Measurements from ENCODE around the gene GPC6.

Gene GPC6

DNA sequence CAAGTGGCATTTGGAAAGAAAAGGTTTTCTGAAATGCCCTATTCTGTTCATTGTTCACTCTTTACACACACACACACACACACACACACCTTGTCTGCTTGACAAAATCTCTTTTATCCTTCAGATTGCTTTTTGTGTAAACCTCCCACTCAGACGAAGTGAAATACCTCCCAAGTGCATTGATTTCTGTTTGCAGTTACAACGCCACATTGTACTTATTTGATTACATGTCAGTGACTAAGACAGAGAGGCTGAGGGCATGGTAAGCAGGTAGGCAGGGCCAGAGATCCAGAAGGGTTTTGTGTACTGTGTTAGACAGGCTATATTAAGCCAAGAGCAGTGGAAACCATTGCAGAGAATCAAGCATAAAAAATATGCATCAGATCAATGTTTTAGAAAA lies 561.8 kb downstream of the GPC6 start:
- Histone ChIP-seq H3K36me3 (ENCODE audit: control insufficient read depth in 1 of 2, insufficient read depth in 2 of 2, low read length in 2 of 2) (no peaks in the 10 kb centered on the region), H3K9me3 (ENCODE audit: control insufficient read depth in 1 of 2, low read length in 2 of 2) (no peaks in the 10 kb centered on the region), H3K27ac (ENCODE audit: low read length) (no peak overlapping the region), H3K27me3 (ENCODE audit: low read depth, low read length) (no peaks in the 10 kb centered on the region), H3K4me1 (ENCODE audit: control insufficient read depth in 1 of 2, insufficient read depth in 2 of 2, low read length in 2 of 2) (no peaks in the 10 kb centered on the region), H3K4me3 (ENCODE audit: low read depth in 1 of 2, low read length in 2 of 2) (no peak overlapping the region)

DNA sequence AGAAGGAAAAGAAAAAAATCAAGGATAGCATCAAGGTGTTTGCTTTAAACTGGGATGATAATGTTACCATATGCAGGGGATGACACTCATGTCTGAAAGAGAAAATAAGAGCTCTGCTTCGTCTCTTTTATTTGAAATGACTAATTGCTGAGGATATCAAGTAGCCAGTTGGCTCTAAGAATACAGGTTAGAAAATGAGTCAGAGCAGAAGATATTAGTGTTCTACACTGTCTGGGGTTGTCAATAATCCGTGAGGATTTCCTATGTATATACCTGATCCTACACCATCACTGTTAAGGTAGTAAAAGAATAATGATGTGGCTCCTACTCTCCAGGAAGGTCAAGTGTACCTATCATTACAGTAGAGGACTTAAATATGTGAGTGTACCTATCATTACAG lies 562.5 kb downstream of the GPC6 start:
- no peak overlapping the region for H3K27ac ChIP-seq (ENCODE audit: low read length)
- no peaks in the 10 kb centered on the region for H3K27me3 ChIP-seq (ENCODE audit: low read depth, low read length)
- no peaks in the 10 kb centered on the region for H3K9me3 ChIP-seq (ENCODE audit: control insufficient read depth in 1 of 2, low read length in 2 of 2)
- no peaks in the 10 kb centered on the region for H3K36me3 ChIP-seq (ENCODE audit: control insufficient read depth in 1 of 2, insufficient read depth in 2 of 2, low read length in 2 of 2)
- H3K4me1 ChIP-seq (ENCODE audit: control insufficient read depth in 1 of 2, insufficient read depth in 2 of 2, low read length in 2 of 2), result no peaks in the 10 kb centered on the region
- H3K4me3 ChIP-seq (ENCODE audit: low read depth in 1 of 2, low read length in 2 of 2), result no peak overlapping the region

DNA sequence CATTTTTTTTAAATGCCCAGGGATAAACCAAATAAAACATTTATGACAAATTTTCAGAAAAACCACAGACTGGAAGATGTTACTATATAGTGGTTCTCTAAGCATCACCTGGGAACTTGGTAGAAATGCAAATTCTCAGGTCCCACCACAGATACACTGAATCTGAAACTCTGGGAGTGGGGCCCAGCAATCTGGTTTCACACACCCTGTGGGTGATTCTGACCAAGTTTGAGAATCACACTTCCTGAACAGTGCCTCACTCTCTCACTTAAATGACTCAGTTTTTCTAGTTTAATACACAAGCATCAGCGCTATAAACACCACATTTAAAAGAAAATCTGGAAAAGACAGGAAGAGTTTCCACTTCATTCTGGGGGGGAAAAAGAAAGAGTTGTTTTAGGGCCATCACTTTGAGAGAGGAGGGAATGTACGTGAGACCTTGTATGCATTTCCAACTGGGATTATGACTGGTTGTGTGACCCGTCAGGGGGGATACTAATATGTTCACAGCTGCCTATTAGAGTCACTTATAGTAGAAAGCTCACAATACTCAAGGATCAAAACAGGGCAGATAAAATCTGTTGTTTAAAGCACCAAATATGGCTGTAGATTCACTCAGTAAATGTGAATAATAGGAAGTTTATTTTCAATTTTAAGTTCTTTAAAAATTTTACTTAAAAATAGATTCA lies 567.7 kb downstream of the GPC6 start:
- Histone ChIP-seq H3K27ac (ENCODE audit: low read length) (no peak overlapping the region), H3K4me3 (ENCODE audit: low read depth in 1 of 2, low read length in 2 of 2) (no peak overlapping the region), H3K9me3 (ENCODE audit: control insufficient read depth in 1 of 2, low read length in 2 of 2) (no peaks in the 10 kb centered on the region), H3K27me3 (ENCODE audit: low read depth, low read length) (no peaks in the 10 kb centered on the region), H3K4me1 (ENCODE audit: control insufficient read depth in 1 of 2, insufficient read depth in 2 of 2, low read length in 2 of 2) (no peaks in the 10 kb centered on the region), H3K36me3 (ENCODE audit: control insufficient read depth in 1 of 2, insufficient read depth in 2 of 2, low read length in 2 of 2) (no peaks in the 10 kb centered on the region)

DNA sequence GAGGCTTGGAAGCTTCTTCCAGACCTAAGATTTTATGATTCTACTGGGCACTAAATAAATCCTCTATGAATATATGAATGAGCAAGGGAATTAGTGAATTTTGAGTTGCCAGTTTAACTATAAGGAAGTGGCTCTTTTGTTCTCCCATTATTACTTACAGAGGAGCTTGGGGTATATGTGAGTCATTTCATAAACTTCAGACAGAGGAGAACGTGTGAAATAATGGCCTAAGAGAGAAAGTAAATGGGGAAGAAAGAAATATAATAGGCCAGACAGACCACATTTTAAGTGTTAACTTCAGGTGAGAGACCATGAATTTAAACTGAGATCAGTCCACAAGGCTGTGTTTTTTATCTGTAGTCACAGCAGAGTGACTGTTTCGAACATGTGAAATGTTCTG lies 570.9 kb downstream of the GPC6 start:
- no peak overlapping the region for H3K4me3 ChIP-seq (ENCODE audit: low read depth in 1 of 2, low read length in 2 of 2)
- no peaks in the 10 kb centered on the region for H3K4me1 ChIP-seq (ENCODE audit: control insufficient read depth in 1 of 2, insufficient read depth in 2 of 2, low read length in 2 of 2)
- H3K27ac ChIP-seq (ENCODE audit: low read length), result no peak overlapping the region
- no peaks in the 10 kb centered on the region for H3K9me3 ChIP-seq (ENCODE audit: control insufficient read depth in 1 of 2, low read length in 2 of 2)
- H3K27me3 ChIP-seq (ENCODE audit: low read depth, low read length), result no peaks in the 10 kb centered on the region
- H3K36me3 ChIP-seq (ENCODE audit: control insufficient read depth in 1 of 2, insufficient read depth in 2 of 2, low read length in 2 of 2), result no peaks in the 10 kb centered on the region

DNA sequence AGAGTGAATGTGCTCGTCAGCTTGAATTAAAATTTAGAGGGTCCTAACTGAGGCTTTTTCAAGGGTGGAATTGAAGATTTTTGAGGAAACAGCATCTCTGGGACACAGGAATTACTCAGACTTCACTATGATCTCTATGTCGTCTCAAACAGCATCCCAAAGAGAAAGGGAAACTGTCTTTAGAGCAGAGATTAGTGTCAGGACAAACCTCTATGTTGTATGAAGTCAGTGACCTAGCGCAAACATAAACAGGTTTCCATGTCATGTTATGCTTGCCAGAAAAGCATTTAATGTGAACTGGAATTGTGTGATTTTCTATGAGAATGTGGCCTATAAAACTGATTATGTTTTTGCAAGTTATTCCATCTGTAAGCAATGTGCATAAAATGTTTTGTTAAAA lies 573.7 kb downstream of the GPC6 start:
- Histone ChIP-seq H3K27me3 (ENCODE audit: low read depth, low read length) (no peaks in the 10 kb centered on the region), H3K36me3 (ENCODE audit: control insufficient read depth in 1 of 2, insufficient read depth in 2 of 2, low read length in 2 of 2) (no peaks in the 10 kb centered on the region), H3K9me3 (ENCODE audit: control insufficient read depth in 1 of 2, low read length in 2 of 2) (no peaks in the 10 kb centered on the region), H3K27ac (ENCODE audit: low read length) (no peak overlapping the region), H3K4me1 (ENCODE audit: control insufficient read depth in 1 of 2, insufficient read depth in 2 of 2, low read length in 2 of 2) (no peaks in the 10 kb centered on the region), H3K4me3 (ENCODE audit: low read depth in 1 of 2, low read length in 2 of 2) (no peak overlapping the region)

DNA sequence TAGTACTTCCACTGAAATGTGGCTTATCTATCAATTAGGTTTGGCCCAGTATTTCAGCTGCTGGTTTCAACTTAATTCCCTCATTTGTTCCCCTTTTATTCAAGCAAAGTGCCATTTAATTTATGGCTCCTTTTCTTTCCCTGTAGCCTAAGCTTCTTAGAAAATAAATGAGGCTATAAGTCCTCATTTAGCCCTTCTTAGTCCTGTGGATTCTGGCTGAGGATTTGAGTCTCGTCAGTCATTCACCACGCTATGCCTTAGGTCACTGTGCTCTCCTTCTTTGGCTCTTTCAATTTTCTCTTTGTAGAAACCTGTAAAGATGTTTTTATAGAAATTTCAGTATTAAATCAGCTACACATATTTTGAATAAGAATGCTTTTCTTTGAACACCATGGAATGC lies 579.1 kb downstream of the GPC6 start:
- H3K9me3 ChIP-seq (ENCODE audit: control insufficient read depth in 1 of 2, low read length in 2 of 2), result no peaks in the 10 kb centered on the region
- no peaks in the 10 kb centered on the region for H3K36me3 ChIP-seq (ENCODE audit: control insufficient read depth in 1 of 2, insufficient read depth in 2 of 2, low read length in 2 of 2)
- H3K27ac ChIP-seq (ENCODE audit: low read length), result no peak overlapping the region
- no peaks in the 10 kb centered on the region for H3K4me1 ChIP-seq (ENCODE audit: control insufficient read depth in 1 of 2, insufficient read depth in 2 of 2, low read length in 2 of 2)
- no peak overlapping the region for H3K4me3 ChIP-seq (ENCODE audit: low read depth in 1 of 2, low read length in 2 of 2)
- H3K27me3 ChIP-seq (ENCODE audit: low read depth, low read length), result no peaks in the 10 kb centered on the region

DNA sequence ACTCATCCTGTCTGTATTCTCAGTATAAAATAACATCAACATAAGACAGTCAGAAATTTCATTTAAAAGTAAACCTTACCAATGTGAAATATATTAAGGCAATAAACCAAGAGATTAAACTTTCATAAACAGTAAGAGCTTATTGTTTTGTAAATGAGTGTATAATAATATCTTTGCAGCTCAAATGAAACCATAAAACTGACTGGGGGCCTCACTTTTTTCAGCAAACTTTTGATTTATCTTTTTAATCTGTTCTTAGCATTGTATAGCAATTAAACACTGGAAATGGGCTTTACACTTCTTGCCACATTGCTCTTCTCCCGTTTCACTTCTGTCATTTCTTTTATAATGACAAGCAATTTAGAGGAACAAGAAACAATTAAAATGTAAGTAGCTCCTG lies 580.3 kb downstream of the GPC6 start:
- H3K27ac ChIP-seq (ENCODE audit: low read length), result no peak overlapping the region
- no peaks in the 10 kb centered on the region for H3K9me3 ChIP-seq (ENCODE audit: control insufficient read depth in 1 of 2, low read length in 2 of 2)
- no peaks in the 10 kb centered on the region for H3K4me1 ChIP-seq (ENCODE audit: control insufficient read depth in 1 of 2, insufficient read depth in 2 of 2, low read length in 2 of 2)
- no peaks in the 10 kb centered on the region for H3K36me3 ChIP-seq (ENCODE audit: control insufficient read depth in 1 of 2, insufficient read depth in 2 of 2, low read length in 2 of 2)
- H3K27me3 ChIP-seq (ENCODE audit: low read depth, low read length), result no peaks in the 10 kb centered on the region
- no peak overlapping the region for H3K4me3 ChIP-seq (ENCODE audit: low read depth in 1 of 2, low read length in 2 of 2)

DNA sequence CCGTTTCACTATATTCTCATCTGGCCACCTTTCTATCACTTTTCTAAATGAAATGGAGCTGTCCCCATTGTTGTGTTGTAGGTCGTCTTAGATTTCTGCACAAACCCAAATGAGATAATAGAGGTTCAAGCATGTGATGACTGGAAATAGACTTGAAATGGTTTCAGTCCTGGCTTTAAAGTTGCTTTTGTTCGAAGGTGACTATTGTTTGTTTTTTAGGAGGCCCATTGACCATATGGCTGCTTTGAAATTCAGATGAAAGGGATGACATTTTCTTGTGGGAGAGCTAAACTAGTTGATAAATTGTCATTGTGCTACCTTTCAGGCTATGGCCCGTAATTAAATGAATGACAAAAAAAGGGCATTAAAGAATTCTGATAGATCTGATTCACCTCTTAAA lies 583.7 kb downstream of the GPC6 start:
- H3K36me3 ChIP-seq (ENCODE audit: control insufficient read depth in 1 of 2, insufficient read depth in 2 of 2, low read length in 2 of 2), result no peaks in the 10 kb centered on the region
- H3K4me3 ChIP-seq (ENCODE audit: low read depth in 1 of 2, low read length in 2 of 2), result no peak overlapping the region
- no peak overlapping the region for H3K27ac ChIP-seq (ENCODE audit: low read length)
- H3K27me3 ChIP-seq (ENCODE audit: low read depth, low read length), result no peaks in the 10 kb centered on the region
- no peaks in the 10 kb centered on the region for H3K4me1 ChIP-seq (ENCODE audit: control insufficient read depth in 1 of 2, insufficient read depth in 2 of 2, low read length in 2 of 2)
- no peaks in the 10 kb centered on the region for H3K9me3 ChIP-seq (ENCODE audit: control insufficient read depth in 1 of 2, low read length in 2 of 2)

DNA sequence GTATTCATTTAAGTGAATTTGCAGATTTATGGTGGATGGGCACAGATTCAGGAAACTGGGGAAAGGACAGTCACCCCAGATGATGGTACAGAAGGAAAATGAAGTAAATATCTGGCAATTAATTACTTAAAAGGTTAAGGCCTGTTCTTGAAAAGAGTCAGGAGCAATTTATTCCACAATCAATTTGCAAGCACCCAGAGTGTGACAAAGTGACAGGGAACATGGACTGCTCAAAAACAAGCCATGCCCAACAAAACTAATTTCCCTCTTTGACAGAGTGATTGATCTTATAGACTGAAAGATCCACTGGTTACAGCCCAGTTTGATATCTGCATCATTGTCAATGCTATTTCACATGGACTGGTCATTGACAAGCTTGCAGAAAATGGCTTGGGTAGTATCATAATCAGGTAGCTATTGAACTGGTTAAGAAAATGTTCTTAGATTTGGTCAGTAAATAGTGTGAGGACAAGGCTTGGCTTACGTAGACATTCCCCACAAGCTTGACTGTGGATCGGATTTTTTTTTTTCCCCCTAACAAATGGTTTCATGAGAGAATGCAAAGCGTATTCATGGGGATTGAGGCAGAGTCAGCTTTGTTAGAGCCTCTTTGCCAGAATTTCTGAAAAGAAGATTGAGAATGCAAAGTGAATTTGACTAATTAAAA lies 584.6 kb downstream of the GPC6 start:
- Histone ChIP-seq H3K36me3 (ENCODE audit: control insufficient read depth in 1 of 2, insufficient read depth in 2 of 2, low read length in 2 of 2) (no peaks in the 10 kb centered on the region), H3K27me3 (ENCODE audit: low read depth, low read length) (no peaks in the 10 kb centered on the region), H3K27ac (ENCODE audit: low read length) (no peak overlapping the region), H3K9me3 (ENCODE audit: control insufficient read depth in 1 of 2, low read length in 2 of 2) (no peaks in the 10 kb centered on the region), H3K4me3 (ENCODE audit: low read depth in 1 of 2, low read length in 2 of 2) (no peak overlapping the region), H3K4me1 (ENCODE audit: control insufficient read depth in 1 of 2, insufficient read depth in 2 of 2, low read length in 2 of 2) (no peaks in the 10 kb centered on the region)

DNA sequence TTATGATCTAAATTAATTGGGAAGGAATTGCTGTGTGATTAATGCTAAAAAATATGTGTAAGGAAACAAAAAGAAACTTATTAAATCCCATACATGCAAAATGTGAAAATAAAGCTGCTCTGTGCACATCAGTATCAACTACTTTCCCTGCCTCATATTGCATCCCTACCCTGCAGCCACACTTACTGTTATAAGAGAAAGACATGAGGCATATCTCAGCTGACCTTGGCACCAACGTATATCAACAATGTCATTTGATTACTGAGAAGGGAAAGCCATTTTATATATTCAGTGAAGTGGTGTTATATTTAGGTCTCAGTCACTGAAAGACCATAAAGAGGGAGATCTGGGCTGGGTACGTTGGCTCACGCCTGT lies 585.1 kb downstream of the GPC6 start:
- no peaks in the 10 kb centered on the region for H3K27me3 ChIP-seq (ENCODE audit: low read depth, low read length)
- no peak overlapping the region for H3K27ac ChIP-seq (ENCODE audit: low read length)
- no peaks in the 10 kb centered on the region for H3K9me3 ChIP-seq (ENCODE audit: control insufficient read depth in 1 of 2, low read length in 2 of 2)
- no peak overlapping the region for H3K4me3 ChIP-seq (ENCODE audit: low read depth in 1 of 2, low read length in 2 of 2)
- no peaks in the 10 kb centered on the region for H3K36me3 ChIP-seq (ENCODE audit: control insufficient read depth in 1 of 2, insufficient read depth in 2 of 2, low read length in 2 of 2)
- H3K4me1 ChIP-seq (ENCODE audit: control insufficient read depth in 1 of 2, insufficient read depth in 2 of 2, low read length in 2 of 2), result no peaks in the 10 kb centered on the region

DNA sequence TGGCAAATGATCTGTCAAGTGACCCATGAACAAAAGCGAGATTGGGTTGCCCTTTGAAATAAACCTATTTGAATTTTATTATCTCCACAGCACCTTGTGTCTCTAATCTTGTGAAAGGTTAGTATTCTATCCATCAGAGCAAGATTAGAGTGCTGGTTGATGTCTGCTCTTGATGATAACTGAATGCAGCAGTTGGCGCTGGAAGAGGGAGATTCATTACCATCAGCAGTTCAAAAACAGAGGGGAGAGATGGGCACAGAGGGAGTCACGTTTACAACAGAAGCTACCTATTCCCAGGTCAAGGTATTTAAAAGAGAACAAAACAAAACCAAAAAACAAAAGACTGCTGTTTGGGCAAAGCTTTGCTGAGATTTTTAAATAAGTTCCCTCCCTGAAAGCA lies 588.1 kb downstream of the GPC6 start:
- Histone ChIP-seq H3K9me3 (ENCODE audit: control insufficient read depth in 1 of 2, low read length in 2 of 2) (no peaks in the 10 kb centered on the region), H3K27ac (ENCODE audit: low read length) (no peak overlapping the region), H3K27me3 (ENCODE audit: low read depth, low read length) (no peaks in the 10 kb centered on the region), H3K36me3 (ENCODE audit: control insufficient read depth in 1 of 2, insufficient read depth in 2 of 2, low read length in 2 of 2) (no peaks in the 10 kb centered on the region), H3K4me3 (ENCODE audit: low read depth in 1 of 2, low read length in 2 of 2) (no peak overlapping the region), H3K4me1 (ENCODE audit: control insufficient read depth in 1 of 2, insufficient read depth in 2 of 2, low read length in 2 of 2) (no peaks in the 10 kb centered on the region)

DNA sequence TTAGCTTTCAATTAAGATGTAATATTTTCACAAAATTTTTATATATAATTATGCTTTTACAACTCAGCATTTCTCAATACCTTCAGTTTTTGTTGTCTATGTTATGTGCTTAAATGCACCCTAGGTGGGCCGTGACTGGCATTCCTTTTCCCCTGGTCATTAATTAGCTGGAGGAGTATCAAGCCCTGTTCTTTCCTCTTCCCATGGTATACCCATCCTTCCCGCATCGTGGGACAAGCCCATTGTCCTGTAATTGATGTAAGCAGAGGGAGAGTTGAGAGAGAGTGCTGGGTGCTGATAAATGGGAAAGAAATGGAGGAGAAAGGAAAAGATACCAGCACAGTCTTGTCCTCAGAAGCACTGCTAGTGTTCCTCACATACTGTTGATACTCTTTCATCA lies 591.7 kb downstream of the GPC6 start:
- Histone ChIP-seq H3K9me3 (ENCODE audit: control insufficient read depth in 1 of 2, low read length in 2 of 2) (no peaks in the 10 kb centered on the region), H3K4me3 (ENCODE audit: low read depth in 1 of 2, low read length in 2 of 2) (no peak overlapping the region)

More for the DNA sequence above, 591.7 kb downstream of the GPC6 start:
- Histone ChIP-seq H3K4me1 (ENCODE audit: control insufficient read depth in 1 of 2, insufficient read depth in 2 of 2, low read length in 2 of 2) (no peaks in the 10 kb centered on the region), H3K27ac (ENCODE audit: low read length) (no peak overlapping the region), H3K36me3 (ENCODE audit: control insufficient read depth in 1 of 2, insufficient read depth in 2 of 2, low read length in 2 of 2) (no peaks in the 10 kb centered on the region), H3K27me3 (ENCODE audit: low read depth, low read length) (no peaks in the 10 kb centered on the region)

Measured in muscle layer of duodenum (tissue), 2 donors.